HepG2 (cell line): Measurements from ENCODE around the gene BPIFB4. TPM values are rescaled to one million over a fixed set of nuclear protein-coding genes. Genes with fewer than 3 reads are reported as not detected.

Experiments used
- ATAC-seq: fragments of 200-7000 bp; cut with Tn5 transposase; 3 replicates; pipeline ENCODE4 v1.9.1; 2020; ENCODE audit warnings: mild to moderate bottlenecking, moderate library complexity
- BruUV-seq: library from RNA; stranded (reverse); fragments of 400-500 nt; replicated peaks from 2 replicates; lab custom pipeline; 2021; lab: Mats Ljungman, UMichigan
- CTCF ChIA-PET: fragments of 300-600 bp; formaldehyde crosslinking; extraction: SDS; loops from one replicate; lab custom pipeline; 2021; ENCODE audit warnings: low total read pairs, inconsistent platforms, low intra/inter-chr PET ratio; lab: Yijun Ruan, JAX
- POLR2A ChIA-PET: fragments of 350-600 bp; sonication (Branson Sonifier 250); formaldehyde crosslinking; loops from one replicate; lab custom pipeline; 2020; ENCODE audit warnings: antibody characterized with exemption, inconsistent platforms; lab: Yijun Ruan, JAX
- DNase-seq: peaks from one replicate; pipeline ENCODE4 v3.0.0-alpha.2; 2015; ENCODE audit warnings: low spot score
- FAIRE-seq: peaks from 3 replicates; lab custom pipeline; 2011; peaks lifted over from hg19 to GRCh38; lab: Jason Lieb, UNC
- H2AFZ ChIP-seq: one replicate; pipeline ENCODE4 v1.6.1; 2011; ENCODE audit warnings: low read length, inconsistent platforms
- H3K27ac ChIP-seq: fragments of 300-600 bp; 3 replicates; pipeline ENCODE4 v1.8.0; 2011; ENCODE audit warnings: mixed run types, mild to moderate bottlenecking, mixed read lengths, low read length, inconsistent platforms; ENCODE audit not compliant: insufficient read depth; ENCODE audit errors: extremely low read length
- H3K27me3 ChIP-seq, 2 experiments: fragments of 200-600 bp in 1 of 2; 2 replicates in 1 of 2; 3 replicates in 1 of 2; pipeline versions ENCODE4 v1.6.0 to v1.8.0; 2011; ENCODE audit warnings: low read length in 2 of 2, mild to moderate bottlenecking in 2 of 2, moderate library complexity in 2 of 2, inconsistent platforms in 1 of 2; ENCODE audit not compliant: insufficient read depth in 2 of 2, control insufficient read depth in 1 of 2
- H3K36me3 ChIP-seq, 2 experiments: fragments of 200-600 bp in 1 of 2; replicated peaks in 1 of 2; 2 replicates in 1 of 2; 3 replicates in 1 of 2; pipeline versions ENCODE4 v1.5.1 to v1.8.0; 2011; ENCODE audit warnings: low read length in 2 of 2, inconsistent platforms in 1 of 2; ENCODE audit not compliant: insufficient read depth in 2 of 2, control insufficient read depth in 1 of 2
- H3K4me1 ChIP-seq: 2 replicates; pipeline ENCODE4 v1.5.1; 2012; ENCODE audit warnings: low read length, inconsistent platforms; ENCODE audit not compliant: insufficient read depth
- H3K4me2 ChIP-seq: 2 replicates; pipeline ENCODE4 v1.6.0; 2011; ENCODE audit warnings: low read depth, low read length, inconsistent platforms
- H3K4me3 ChIP-seq, 3 experiments: fragments of 200-600 bp in 1 of 3; sonication (generic), shearing (Covaris generic) in 1 of 3; replicated peaks in 1 of 3; 2 replicates each; pipeline ENCODE4 v1.5.1; 2011 to 2016; ENCODE audit warnings: low read length in 3 of 3, inconsistent platforms in 2 of 3, low read depth in 2 of 3, mild to moderate bottlenecking in 2 of 3, control low read depth in 1 of 3, mixed read lengths in 1 of 3; ENCODE audit not compliant: insufficient read depth in 1 of 3
- H3K79me2 ChIP-seq: one replicate; pipeline ENCODE4 v1.6.1; 2011; ENCODE audit warnings: low read length, inconsistent platforms; ENCODE audit not compliant: insufficient read depth
- H3K9ac ChIP-seq: 2 replicates; pipeline ENCODE4 v1.6.0; 2011; ENCODE audit warnings: mild to moderate bottlenecking, low read depth, low read length, inconsistent platforms; ENCODE audit not compliant: insufficient read depth
- H3K9me3 ChIP-seq: 2 replicates; pipeline ENCODE4 v1.5.1; 2012; ENCODE audit warnings: mild to moderate bottlenecking, low read length
- H4K20me1 ChIP-seq: 2 replicates; pipeline ENCODE4 v1.6.0; 2011; ENCODE audit warnings: inconsistent platforms, mild to moderate bottlenecking, low read length, moderate library complexity; ENCODE audit not compliant: insufficient read depth
- ADNP ChIP-seq: sonication (generic); formaldehyde crosslinking; IDR thresholded peaks from 2 replicates; pipeline ENCODE4 v1.4.0; 2020; ENCODE audit warnings: missing genetic modification reagents
- MTF2 ChIP-seq: sonication (generic); formaldehyde crosslinking; IDR thresholded peaks from 2 replicates; pipeline ENCODE4 v1.5.0; 2020; ENCODE audit warnings: missing genetic modification reagents, borderline replicate concordance
- RBFOX2 ChIP-seq: fragments of 200-400 bp; formaldehyde crosslinking; IDR thresholded peaks from 2 replicates; pipeline ENCODE4 v1.6.1; 2017; ENCODE audit warnings: low read depth, mild to moderate bottlenecking, low read length
- SIN3A ChIP-seq: IDR thresholded peaks from 2 replicates; pipeline ENCODE4 v1.6.1; 2011; ENCODE audit warnings: low read depth, mild to moderate bottlenecking, control low read depth, low read length, borderline replicate concordance
- ZNF3 ChIP-seq: IDR thresholded peaks from 2 replicates; pipeline ENCODE4 v1.7.0; 2017; ENCODE audit warnings: inconsistent platforms
- ZNF34 ChIP-seq: sonication (generic); formaldehyde crosslinking; IDR thresholded peaks from 2 replicates; pipeline ENCODE4 v1.4.0; 2020; ENCODE audit warnings: mild to moderate bottlenecking, missing genetic modification reagents, borderline replicate concordance
- ZNF382 ChIP-seq: sonication (generic); formaldehyde crosslinking; IDR thresholded peaks from 2 replicates; pipeline ENCODE4 v1.5.0; 2020; ENCODE audit warnings: missing genetic modification reagents, mild to moderate bottlenecking, borderline replicate concordance
- WGBS: methylation state at CpG from one replicate; pipeline ENCODE4 v1.1.6; 2017; ENCODE audit warnings: low lambda C conversion rate; 5-methylcytosine and 5-hydroxymethylcytosine counted together
- in situ Hi-C: cut with HindIII; loops from 2 replicates; pipeline ENCODE4 v1.10.0; 2017; ENCODE audit warnings: low pct_unique_long_range_greater_than_20kb; ENCODE audit not compliant: extremely low pct_ligation_motif_present
- intact Hi-C: fragments of 100-400 bp; cut with micrococcal nuclease; formaldehyde crosslinking; loops from one replicate; pipeline ENCODE4 v1.10.0; 2022; ENCODE audit not compliant: unreplicated experiment
- polyA plus RNA-seq, 8 experiments: library from polyadenylated mRNA; depleted of rRNA in 3 of 8; stranded (reverse) in 7 of 8; unstranded in 1 of 8; fragments of >200 nt; fragmentation: Illumina TruSeq in 4 of 8; extraction: Trizol in 4 of 8; gene quantifications; 2 replicates each; pipeline versions ENCODE4 v1.2.1 to v1.2.3, GENCODE V29; 2011 to 2016; ENCODE audit warnings: low read depth in 4 of 8, missing spikeins in 1 of 8, mixed read lengths in 1 of 8; ENCODE audit not compliant: insufficient read depth in 1 of 8
- total RNA-seq, 5 experiments: library from RNA; depleted of rRNA; stranded (reverse); fragments of >200 nt; fragmentation: Illumina TruSeq; extraction: Trizol; gene quantifications; 2 replicates each; pipeline ENCODE4 v1.2.3, GENCODE V29; 2016; ENCODE audit warnings: low read depth in 1 of 5
- TF ChIP-seq, protein P1 (sequence below): sonication (generic); formaldehyde crosslinking; conservative IDR thresholded peaks from 2 replicates; pipeline ENCODE4 v1.4.0; 2020; ENCODE audit warnings: missing genetic modification reagents
- TF ChIP-seq, protein P2 (sequence below): sonication (generic); formaldehyde crosslinking; IDR thresholded peaks from 2 replicates; pipeline ENCODE4; 2020; ENCODE audit warnings: missing genetic modification reagents, mild to moderate bottlenecking, borderline replicate concordance
- TF ChIP-seq, protein P3 (sequence below): IDR thresholded peaks from 2 replicates; pipeline ENCODE4 v1.6.1; 2016; ENCODE audit warnings: low read depth, control low read depth
- TF ChIP-seq, protein P4 (sequence below): sonication (generic); formaldehyde crosslinking; IDR thresholded peaks from 2 replicates; pipeline ENCODE4 v1.8.0; 2022; ENCODE audit warnings: missing genetic modification reagents, mild to moderate bottlenecking, moderate library complexity, borderline replicate concordance
- TF ChIP-seq, protein P5 (sequence below): sonication (generic); formaldehyde crosslinking; IDR thresholded peaks from 2 replicates; pipeline ENCODE4 v1.5.0; 2020; ENCODE audit warnings: missing genetic modification reagents, mild to moderate bottlenecking, borderline replicate concordance

The BPIFB4 gene
- total and polyA plus RNA-seq, 2 of the 13 experiments (the other 11 are each of a cell fraction or from before 2014, with no cell fraction given): 0.09 TPM; not detected in 1

DNA sequence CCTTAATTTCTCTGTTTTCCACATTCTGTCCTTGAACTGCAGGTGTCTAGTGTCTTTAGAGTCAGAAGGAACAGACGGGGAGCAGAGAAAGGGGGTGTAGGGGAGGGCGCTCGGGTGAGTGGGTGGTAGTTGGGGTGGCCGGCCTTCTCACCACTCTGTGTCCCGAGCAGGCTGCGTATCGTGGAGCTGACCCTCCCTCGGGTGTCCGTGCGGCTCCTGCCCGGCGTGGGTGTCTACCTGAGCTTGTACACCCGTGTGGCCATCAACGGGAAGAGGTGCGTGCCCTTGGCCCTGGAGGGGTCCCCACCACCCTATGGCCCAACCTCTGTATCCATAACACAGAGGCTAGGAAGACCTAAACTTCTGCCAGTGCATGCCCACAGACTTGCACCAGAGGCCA, 5.3 kb downstream of the BPIFB4 start:
- DNase-seq (no peak), ATAC-seq (no peak)
- in situ Hi-C loops: no loop called here
- POLR2A ChIA-PET: no interaction called here
- intact Hi-C loops: no loop called here
- H4K20me1 ChIP-seq: no peaks in the 10 kb centered on the region
- BruUV-seq: no TSS peak
- TF ChIP-seq, protein P1, sequence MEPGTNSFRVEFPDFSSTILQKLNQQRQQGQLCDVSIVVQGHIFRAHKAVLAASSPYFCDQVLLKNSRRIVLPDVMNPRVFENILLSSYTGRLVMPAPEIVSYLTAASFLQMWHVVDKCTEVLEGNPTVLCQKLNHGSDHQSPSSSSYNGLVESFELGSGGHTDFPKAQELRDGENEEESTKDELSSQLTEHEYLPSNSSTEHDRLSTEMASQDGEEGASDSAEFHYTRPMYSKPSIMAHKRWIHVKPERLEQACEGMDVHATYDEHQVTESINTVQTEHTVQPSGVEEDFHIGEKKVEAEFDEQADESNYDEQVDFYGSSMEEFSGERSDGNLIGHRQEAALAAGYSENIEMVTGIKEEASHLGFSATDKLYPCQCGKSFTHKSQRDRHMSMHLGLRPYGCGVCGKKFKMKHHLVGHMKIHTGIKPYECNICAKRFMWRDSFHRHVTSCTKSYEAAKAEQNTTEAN (CRISPR knock-in tag): no peak
- TF ChIP-seq MTF2: no peak
- TF ChIP-seq ZNF34 (CRISPR knock-in tag): no peak
- TF ChIP-seq, protein P2, sequence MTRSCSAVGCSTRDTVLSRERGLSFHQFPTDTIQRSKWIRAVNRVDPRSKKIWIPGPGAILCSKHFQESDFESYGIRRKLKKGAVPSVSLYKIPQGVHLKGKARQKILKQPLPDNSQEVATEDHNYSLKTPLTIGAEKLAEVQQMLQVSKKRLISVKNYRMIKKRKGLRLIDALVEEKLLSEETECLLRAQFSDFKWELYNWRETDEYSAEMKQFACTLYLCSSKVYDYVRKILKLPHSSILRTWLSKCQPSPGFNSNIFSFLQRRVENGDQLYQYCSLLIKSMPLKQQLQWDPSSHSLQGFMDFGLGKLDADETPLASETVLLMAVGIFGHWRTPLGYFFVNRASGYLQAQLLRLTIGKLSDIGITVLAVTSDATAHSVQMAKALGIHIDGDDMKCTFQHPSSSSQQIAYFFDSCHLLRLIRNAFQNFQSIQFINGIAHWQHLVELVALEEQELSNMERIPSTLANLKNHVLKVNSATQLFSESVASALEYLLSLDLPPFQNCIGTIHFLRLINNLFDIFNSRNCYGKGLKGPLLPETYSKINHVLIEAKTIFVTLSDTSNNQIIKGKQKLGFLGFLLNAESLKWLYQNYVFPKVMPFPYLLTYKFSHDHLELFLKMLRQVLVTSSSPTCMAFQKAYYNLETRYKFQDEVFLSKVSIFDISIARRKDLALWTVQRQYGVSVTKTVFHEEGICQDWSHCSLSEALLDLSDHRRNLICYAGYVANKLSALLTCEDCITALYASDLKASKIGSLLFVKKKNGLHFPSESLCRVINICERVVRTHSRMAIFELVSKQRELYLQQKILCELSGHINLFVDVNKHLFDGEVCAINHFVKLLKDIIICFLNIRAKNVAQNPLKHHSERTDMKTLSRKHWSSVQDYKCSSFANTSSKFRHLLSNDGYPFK (CRISPR knock-in tag): no peak
- no peak for TF ChIP-seq ZNF382 (CRISPR knock-in tag)
- TF ChIP-seq, protein P3, sequence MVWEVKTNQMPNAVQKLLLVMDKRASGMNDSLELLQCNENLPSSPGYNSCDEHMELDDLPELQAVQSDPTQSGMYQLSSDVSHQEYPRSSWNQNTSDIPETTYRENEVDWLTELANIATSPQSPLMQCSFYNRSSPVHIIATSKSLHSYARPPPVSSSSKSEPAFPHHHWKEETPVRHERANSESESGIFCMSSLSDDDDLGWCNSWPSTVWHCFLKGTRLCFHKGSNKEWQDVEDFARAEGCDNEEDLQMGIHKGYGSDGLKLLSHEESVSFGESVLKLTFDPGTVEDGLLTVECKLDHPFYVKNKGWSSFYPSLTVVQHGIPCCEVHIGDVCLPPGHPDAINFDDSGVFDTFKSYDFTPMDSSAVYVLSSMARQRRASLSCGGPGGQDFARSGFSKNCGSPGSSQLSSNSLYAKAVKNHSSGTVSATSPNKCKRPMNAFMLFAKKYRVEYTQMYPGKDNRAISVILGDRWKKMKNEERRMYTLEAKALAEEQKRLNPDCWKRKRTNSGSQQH (CRISPR knock-in tag): no peak
- TF ChIP-seq ZNF3 (CRISPR knock-in tag): no peak
- TF ChIP-seq RBFOX2: no peak
- TF ChIP-seq, protein P4, sequence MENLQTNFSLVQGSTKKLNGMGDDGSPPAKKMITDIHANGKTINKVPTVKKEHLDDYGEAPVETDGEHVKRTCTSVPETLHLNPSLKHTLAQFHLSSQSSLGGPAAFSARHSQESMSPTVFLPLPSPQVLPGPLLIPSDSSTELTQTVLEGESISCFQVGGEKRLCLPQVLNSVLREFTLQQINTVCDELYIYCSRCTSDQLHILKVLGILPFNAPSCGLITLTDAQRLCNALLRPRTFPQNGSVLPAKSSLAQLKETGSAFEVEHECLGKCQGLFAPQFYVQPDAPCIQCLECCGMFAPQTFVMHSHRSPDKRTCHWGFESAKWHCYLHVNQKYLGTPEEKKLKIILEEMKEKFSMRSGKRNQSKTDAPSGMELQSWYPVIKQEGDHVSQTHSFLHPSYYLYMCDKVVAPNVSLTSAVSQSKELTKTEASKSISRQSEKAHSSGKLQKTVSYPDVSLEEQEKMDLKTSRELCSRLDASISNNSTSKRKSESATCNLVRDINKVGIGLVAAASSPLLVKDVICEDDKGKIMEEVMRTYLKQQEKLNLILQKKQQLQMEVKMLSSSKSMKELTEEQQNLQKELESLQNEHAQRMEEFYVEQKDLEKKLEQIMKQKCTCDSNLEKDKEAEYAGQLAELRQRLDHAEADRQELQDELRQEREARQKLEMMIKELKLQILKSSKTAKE: no peak
- TF ChIP-seq, protein P5, sequence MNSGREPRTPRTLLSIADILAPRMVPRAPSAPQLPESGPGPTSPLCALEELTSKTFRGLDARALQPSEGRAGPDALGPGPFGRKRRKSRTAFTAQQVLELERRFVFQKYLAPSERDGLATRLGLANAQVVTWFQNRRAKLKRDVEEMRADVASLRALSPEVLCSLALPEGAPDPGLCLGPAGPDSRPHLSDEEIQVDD: no peak
- no peak for TF ChIP-seq SIN3A
- no peak for TF ChIP-seq ADNP (CRISPR knock-in tag)
- TF ChIP-seq, all 625 proteins: peak for 0
- Histone ChIP-seq H2AFZ (no peak overlapping the region), H3K27me3 (peaks cover 3 to 23% of the 10 kb centered on the region in 2 experiments; a peak in 2 of 5 replicates), H3K9ac (no peak overlapping the region), H3K4me2 (no peak overlapping the region), H3K9me3 (no peaks in the 10 kb centered on the region), H3K4me3 (no peak overlapping the region), H3K4me1 (peaks cover 8% of the 10 kb centered on the region; the same call in 1 of the 2 replicates), H3K27ac (no peak overlapping the region), H3K79me2 (no peaks in the 10 kb centered on the region), H3K36me3 (no peaks in the 10 kb centered on the region)
- CTCF ChIA-PET: no interaction called here
- 53% methylated on average over 12 of the region's 15 CpGs for WGBS
- FAIRE-seq: no peak
